A673 (cell line): Measurements from ENCODE around the gene HEATR9.

Experiments used
- EZH2 ChIP-seq: fragments of 200-600 bp; sonication (generic); IDR thresholded peaks from 2 replicates; pipeline ENCODE4 v1.6.1; 2017; ENCODE audit warnings: borderline replicate concordance, low read depth, mild to moderate bottlenecking, mixed read lengths, antibody characterized with exemption, low read length; ENCODE audit not compliant: poor library complexity, severe bottlenecking
- TF ChIP-seq, protein P1 (sequence below): fragments of 300-800, 200-600 bp; sonication (generic); conservative IDR thresholded peaks from 2 replicates; pipeline ENCODE4 v1.5.1; 2017; ENCODE audit warnings: low read depth, mild to moderate bottlenecking, antibody characterized with exemption, low read length, moderate library complexity, mixed read lengths

GRCh38 chr17:35816723-35817122 is 52.0 kb downstream of the HEATR9 start:
- no peak for TF ChIP-seq EZH2
- TF ChIP-seq, protein P1, sequence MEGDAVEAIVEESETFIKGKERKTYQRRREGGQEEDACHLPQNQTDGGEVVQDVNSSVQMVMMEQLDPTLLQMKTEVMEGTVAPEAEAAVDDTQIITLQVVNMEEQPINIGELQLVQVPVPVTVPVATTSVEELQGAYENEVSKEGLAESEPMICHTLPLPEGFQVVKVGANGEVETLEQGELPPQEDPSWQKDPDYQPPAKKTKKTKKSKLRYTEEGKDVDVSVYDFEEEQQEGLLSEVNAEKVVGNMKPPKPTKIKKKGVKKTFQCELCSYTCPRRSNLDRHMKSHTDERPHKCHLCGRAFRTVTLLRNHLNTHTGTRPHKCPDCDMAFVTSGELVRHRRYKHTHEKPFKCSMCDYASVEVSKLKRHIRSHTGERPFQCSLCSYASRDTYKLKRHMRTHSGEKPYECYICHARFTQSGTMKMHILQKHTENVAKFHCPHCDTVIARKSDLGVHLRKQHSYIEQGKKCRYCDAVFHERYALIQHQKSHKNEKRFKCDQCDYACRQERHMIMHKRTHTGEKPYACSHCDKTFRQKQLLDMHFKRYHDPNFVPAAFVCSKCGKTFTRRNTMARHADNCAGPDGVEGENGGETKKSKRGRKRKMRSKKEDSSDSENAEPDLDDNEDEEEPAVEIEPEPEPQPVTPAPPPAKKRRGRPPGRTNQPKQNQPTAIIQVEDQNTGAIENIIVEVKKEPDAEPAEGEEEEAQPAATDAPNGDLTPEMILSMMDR: no peak
